T47D (cell line): Measurements from ENCODE around the gene SLC9A4.

Experiments
- DNase-seq, 2 experiments: peaks; one replicate each; pipeline versions ENCODE4 v3.0.0 to v3.0.0-alpha.2; 2011 to 2012; ENCODE audit warnings: low read depth in 1 of 2, low spot score in 1 of 2
- JUND ChIP-seq: IDR thresholded peaks from 2 replicates; pipeline ENCODE4 v1.6.1; 2012; ENCODE audit warnings: low read depth
- in situ Hi-C: cut with HindIII; loops from 2 replicates; pipeline ENCODE4 v1.10.0; 2016; ENCODE audit warnings: low sequenced_read_pairs, low pct_unique_long_range_greater_than_20kb

Gene SLC9A4, protein sequence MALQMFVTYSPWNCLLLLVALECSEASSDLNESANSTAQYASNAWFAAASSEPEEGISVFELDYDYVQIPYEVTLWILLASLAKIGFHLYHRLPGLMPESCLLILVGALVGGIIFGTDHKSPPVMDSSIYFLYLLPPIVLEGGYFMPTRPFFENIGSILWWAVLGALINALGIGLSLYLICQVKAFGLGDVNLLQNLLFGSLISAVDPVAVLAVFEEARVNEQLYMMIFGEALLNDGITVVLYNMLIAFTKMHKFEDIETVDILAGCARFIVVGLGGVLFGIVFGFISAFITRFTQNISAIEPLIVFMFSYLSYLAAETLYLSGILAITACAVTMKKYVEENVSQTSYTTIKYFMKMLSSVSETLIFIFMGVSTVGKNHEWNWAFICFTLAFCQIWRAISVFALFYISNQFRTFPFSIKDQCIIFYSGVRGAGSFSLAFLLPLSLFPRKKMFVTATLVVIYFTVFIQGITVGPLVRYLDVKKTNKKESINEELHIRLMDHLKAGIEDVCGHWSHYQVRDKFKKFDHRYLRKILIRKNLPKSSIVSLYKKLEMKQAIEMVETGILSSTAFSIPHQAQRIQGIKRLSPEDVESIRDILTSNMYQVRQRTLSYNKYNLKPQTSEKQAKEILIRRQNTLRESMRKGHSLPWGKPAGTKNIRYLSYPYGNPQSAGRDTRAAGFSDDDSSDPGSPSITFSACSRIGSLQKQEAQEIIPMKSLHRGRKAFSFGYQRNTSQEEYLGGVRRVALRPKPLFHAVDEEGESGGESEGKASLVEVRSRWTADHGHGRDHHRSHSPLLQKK

GRCh38 chr2:102473020-102473419 lies at the start of gene SLC9A4:
Gene SLC9A4, plus strand, starts transcription at chr2:102473226. Its CDS starts 534 bp downstream, at chr2:102473760.
- in situ Hi-C loops = no loop called here
- DNase-seq = peak in 1 of 2 experiments; percentile 55
- TF ChIP-seq JUND = no peak

GRCh38 chr2:102423368-102423767 lies 49.7 kb upstream of the SLC9A4 start:
- no peak for DNase-seq
- in situ Hi-C loops = no loop called here
- TF ChIP-seq JUND = no peak

DNA sequence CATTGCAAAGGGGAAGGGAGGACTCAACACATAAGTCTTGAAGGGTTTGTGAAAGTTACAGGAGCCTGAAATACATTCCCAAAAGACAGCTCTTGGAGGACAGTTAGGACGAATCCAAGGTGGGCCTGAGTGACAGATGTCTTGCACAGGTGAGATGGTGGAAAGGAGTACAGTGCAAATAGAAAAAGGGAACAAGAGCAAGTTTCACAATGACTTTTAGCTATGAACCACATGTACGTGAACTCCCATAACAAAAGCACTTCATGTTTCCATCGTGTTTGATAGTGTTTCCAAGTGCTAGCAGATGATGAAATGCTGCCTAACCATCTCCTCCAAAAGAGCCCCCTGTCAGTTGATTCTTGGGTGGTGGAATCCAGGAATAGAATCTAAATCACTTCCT lies 48.3 kb upstream of the SLC9A4 start:
- no peak for DNase-seq
- in situ Hi-C loops = no loop called here

DNA sequence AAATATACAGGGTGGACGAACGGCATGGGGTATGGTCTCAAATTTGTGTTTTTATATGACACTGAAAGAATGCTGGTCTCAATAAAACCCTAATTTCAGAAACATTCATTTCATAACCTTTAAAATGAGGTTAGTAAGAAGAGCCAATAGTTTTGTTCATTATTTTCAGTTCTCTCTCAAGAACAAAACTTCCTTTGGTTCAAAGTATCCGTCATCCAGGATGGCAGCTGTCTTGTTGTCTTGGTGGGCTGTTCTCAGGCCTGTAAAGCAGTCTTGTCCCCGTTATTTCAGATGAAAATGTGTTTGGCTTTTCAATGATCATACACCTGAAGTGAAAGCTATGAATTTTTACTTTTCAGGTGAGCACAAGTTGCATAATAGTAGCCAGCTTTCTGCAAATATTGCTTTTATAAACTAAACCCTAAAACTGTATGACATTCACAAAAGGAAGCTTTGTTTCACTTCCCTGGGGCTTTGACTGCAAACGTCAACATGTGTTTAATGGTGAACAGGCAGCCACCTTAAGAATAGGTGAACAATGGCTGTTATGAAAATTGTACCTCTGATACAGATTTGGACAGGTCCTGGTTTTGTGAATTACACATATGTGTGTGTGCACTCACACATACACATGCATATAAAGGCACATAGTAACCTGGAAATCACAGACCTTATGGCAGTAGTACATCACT lies 47.4 kb upstream of the SLC9A4 start:
- no peak for TF ChIP-seq JUND
- no peak for DNase-seq
- in situ Hi-C loops = no loop called here

More for the DNA sequence above, 48.3 kb upstream of the SLC9A4 start:
- TF ChIP-seq JUND = no peak

DNA sequence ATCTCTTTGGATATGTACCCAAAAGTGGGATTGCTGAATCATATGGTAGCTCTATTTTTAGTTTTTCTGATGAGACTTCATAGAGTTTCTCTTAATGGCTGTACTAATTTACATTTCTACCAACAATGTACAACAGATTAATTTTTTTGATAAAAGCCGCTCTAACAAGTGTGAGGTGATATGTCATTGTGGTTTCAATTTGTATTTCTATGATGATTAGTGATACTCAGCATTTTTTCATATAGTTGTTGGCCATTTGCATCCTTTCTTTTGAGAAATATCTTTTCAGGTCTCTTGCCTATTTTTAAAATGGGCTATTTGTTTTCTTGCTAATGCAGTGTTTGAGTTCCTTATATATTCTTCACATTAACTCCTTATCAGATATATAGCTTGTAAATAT lies 45.8 kb upstream of the SLC9A4 start:
- TF ChIP-seq JUND = no peak
- DNase-seq = no peak
- in situ Hi-C loops = no loop called here

DNA sequence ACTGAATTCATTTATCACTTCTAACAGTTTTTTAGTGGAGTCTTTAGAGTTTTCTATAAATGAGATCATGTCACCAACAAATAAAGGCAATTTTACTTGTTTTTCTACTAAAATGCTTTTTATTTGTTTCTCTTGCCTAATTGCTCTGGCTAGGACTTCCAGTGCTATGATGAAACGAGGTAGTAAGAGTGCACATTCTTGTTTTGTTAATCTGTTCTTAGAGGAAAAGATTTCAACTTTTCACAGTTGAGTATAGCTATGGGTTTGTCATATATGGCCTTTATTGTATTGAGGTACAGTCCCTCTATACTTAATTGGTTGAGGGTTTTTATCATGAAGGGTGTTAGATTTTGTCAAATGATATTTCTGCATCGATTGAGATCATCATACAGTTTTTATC lies 44.5 kb upstream of the SLC9A4 start:
- in situ Hi-C loops = no loop called here

DNA sequence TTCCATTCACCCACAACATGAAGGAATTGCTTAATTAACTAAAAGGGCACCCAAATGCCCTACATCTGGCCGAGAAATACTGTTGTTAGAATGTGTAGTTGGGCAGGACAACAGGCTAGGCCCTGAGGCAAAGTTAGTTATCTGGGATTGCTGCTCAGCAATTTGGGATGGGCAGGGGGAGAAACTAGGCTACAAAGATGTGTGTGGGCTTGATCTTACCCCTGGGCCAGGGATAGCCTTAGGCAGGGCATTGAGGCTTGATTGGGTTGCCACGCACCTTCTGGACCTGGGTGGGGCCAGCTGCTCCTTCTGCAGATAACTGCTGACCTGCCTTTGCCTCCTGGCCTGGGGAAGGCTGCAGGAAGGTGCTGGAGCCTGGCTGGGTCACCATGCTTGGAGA lies 40.6 kb upstream of the SLC9A4 start:
- in situ Hi-C loops = no loop called here
- TF ChIP-seq JUND = no peak
- no peak for DNase-seq

More for the DNA sequence above, 44.5 kb upstream of the SLC9A4 start:
- DNase-seq = no peak
- TF ChIP-seq JUND = no peak

DNA sequence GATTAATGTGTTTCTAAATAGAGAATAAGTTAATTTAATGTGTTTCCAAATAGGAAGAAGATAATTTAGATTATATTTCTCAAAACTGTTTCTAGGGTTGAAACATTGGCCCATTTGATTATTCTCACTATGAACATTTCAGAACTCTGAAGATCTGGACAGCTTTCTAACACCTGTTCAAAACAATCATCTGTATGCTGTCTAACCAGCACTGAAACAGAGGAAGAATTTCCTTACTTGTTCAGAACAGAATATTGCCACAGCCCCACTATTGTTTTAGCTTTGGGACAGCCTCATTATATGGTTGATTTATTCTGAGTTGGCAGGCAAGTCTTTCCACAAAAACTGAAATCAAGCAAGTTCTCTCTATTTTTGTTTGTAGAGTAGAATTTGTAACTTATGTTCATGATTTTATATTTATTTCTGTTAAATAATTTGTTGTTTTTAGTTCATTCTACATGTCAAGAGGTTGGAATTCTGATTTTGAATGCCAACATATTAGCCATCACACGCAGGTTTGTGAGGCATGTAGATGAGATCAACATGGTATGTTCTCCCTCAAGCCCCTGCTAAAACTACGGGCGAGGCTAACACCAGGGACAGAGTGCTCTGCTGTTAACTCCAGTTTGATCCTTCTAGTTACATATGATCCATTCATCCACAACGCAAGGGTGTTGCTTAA lies 38.9 kb upstream of the SLC9A4 start:
- DNase-seq = no peak
- in situ Hi-C loops = no loop called here
- TF ChIP-seq JUND = no peak

DNA sequence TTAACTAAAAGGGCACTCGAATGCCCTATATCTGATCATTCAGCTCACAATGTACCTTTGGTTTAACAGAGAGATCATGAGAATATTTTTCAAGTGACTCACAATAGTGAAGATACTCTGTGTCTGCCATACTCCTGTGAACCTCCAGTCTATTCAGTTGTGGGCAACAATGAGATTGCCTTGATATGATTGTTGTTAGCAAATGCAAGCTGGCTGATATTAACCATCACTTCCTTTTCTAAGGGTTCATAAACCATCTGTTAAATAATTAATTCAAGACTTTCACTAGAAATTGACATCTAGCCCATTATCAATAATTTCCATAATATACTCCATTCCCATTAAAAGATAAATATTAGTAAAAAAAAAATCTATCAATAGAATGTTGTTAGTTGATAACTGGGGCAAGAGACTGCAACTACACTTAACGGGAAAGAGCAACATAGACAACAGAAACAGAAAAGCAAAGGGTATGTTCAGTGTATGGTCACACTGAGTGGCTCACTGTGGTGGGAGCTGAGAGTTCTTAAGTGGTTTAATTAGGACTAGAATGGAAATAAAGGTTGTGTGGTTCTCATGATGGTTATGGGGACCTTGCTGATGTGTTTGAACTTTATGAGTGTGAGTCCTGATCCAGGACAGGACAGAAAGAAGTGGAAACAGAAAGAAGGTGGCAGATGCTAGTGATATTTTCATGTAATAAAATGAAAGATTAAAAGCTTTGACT lies 38.2 kb upstream of the SLC9A4 start:
- in situ Hi-C loops = no loop called here
- no peak for TF ChIP-seq JUND
- no peak for DNase-seq

GRCh38 chr2:102435741-102436140 lies 37.3 kb upstream of the SLC9A4 start:
- no peak for DNase-seq
- in situ Hi-C loops = no loop called here
- TF ChIP-seq JUND = no peak

DNA sequence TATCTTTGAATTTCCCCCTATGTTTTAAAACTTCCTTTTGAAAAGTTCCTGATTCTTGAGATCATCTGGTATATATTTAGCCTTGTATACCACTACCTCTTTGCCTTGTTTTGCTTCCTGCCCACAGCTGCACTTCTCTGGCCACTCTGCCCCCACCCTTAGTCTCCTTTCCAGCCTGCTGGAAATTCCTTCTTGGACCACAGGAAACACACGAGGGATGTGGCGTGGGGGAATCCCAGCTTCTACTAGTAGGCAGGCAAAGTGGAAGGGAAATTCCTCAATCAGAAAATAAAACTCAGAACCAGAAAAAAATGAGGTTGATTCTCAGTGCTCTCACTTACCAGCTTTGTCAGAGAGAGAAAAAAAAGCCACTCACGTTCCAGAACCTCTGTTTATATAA lies 36.7 kb upstream of the SLC9A4 start:
- in situ Hi-C loops = no loop called here
- no peak for DNase-seq
- TF ChIP-seq JUND = no peak

DNA sequence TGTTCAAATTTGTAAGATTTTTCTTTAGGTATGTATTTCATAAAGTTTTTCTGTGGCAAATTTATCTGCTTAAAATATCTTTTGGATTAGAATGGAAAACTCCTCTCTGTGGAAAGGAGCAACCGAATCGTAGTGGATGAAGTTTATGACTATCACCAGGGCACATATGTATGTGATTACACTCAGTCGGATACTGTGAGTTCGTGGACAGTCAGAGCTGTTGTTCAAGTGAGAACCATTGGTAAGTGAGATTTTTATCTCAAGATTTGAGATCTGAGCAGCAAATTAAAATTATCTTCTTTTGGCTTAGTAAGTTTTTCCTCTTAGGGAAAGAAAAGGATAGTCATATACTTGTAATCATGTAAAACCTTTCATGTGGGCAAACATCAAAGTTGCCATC lies 35.9 kb upstream of the SLC9A4 start:
- in situ Hi-C loops = no loop called here
- no peak for TF ChIP-seq JUND
- no peak for DNase-seq
